Measurements from ENCODE around the gene SLC28A3.

DNA sequence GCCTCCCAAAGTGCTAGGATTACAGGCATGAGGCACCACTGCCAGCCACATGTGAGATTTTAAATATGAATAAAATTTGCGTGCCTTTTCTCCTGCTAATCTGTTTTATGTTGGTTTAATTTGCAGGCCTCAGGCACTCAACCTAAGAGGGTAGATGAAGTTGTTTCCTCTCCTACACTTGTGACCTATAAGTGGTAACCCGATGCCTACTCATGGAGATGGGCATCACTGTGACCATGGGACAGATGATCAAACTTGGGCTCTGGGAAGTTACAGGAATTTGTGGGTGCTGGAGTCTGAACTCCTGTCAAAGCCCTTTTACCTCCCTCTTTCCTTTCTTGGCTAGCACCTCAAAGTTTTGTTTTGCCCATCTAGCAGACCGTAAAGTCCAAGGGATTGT lies 1.1 kb downstream of the SLC28A3 start:
- TF ChIP-seq, protein P1, sequence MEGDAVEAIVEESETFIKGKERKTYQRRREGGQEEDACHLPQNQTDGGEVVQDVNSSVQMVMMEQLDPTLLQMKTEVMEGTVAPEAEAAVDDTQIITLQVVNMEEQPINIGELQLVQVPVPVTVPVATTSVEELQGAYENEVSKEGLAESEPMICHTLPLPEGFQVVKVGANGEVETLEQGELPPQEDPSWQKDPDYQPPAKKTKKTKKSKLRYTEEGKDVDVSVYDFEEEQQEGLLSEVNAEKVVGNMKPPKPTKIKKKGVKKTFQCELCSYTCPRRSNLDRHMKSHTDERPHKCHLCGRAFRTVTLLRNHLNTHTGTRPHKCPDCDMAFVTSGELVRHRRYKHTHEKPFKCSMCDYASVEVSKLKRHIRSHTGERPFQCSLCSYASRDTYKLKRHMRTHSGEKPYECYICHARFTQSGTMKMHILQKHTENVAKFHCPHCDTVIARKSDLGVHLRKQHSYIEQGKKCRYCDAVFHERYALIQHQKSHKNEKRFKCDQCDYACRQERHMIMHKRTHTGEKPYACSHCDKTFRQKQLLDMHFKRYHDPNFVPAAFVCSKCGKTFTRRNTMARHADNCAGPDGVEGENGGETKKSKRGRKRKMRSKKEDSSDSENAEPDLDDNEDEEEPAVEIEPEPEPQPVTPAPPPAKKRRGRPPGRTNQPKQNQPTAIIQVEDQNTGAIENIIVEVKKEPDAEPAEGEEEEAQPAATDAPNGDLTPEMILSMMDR (IDR thresholded peaks at IDR 0.05) = no peak
- TF ChIP-seq EP300 (IDR thresholded peaks at IDR 0.05) = no peak
